Measurements from ENCODE around the gene RBFOX2.

Gene RBFOX2

GRCh38 chr22:35988030-35988429 lies 40.6 kb downstream of the RBFOX2 start:
- no peaks in the 10 kb centered on the region for H3K79me2 ChIP-seq (ENCODE audit: insufficient read depth, low read length)
- H3K36me3 ChIP-seq (ENCODE audit: insufficient read depth, low read length) = no peaks in the 10 kb centered on the region; the same call in 1 of the 2 replicates
- H3K27ac ChIP-seq (ENCODE audit: low read depth, low read length, poor library complexity, severe bottlenecking) = no peak overlapping the region
- H3K4me3 ChIP-seq (ENCODE audit: low read depth, low read length, poor library complexity, severe bottlenecking) = no peak overlapping the region
- peaks cover 17% of the 10 kb centered on the region for H3K4me1 ChIP-seq (ENCODE audit: insufficient read depth, low read length, severe bottlenecking)
- no peak overlapping the region for H2AFZ ChIP-seq (ENCODE audit: low read length)
- no peaks in the 10 kb centered on the region for H3K27me3 ChIP-seq (ENCODE audit: insufficient read depth, low read length)
- H4K20me1 ChIP-seq (ENCODE audit: insufficient read depth, low read length) = no peaks in the 10 kb centered on the region
- no peaks in the 10 kb centered on the region for H3F3A ChIP-seq (ENCODE audit: insufficient read depth, low read length)
- TF ChIP-seq CTCF (IDR thresholded peaks at IDR 0.05; ENCODE audit: low read length) = no peak
- H3K9me3 ChIP-seq (ENCODE audit: low read length) = no peaks in the 10 kb centered on the region
- no peak overlapping the region for H3K9ac ChIP-seq (ENCODE audit: low read length)
- no peak overlapping the region for H3K4me2 ChIP-seq (ENCODE audit: low read length)
- no peaks in the 10 kb centered on the region for H3K9me2 ChIP-seq (ENCODE audit: low read depth, low read length)

GRCh38 chr22:35987487-35987886 lies 41.1 kb downstream of the RBFOX2 start:
- no peaks in the 10 kb centered on the region for H4K20me1 ChIP-seq (ENCODE audit: insufficient read depth, low read length)
- no peak overlapping the region for H3K27ac ChIP-seq (ENCODE audit: low read depth, low read length, poor library complexity, severe bottlenecking)
- peaks cover 17% of the 10 kb centered on the region for H3K4me1 ChIP-seq (ENCODE audit: insufficient read depth, low read length, severe bottlenecking)
- H3K36me3 ChIP-seq (ENCODE audit: insufficient read depth, low read length) = no peaks in the 10 kb centered on the region; the same call in 1 of the 2 replicates
- H3K27me3 ChIP-seq (ENCODE audit: insufficient read depth, low read length) = no peaks in the 10 kb centered on the region
- no peaks in the 10 kb centered on the region for H3K9me2 ChIP-seq (ENCODE audit: low read depth, low read length)
- no peaks in the 10 kb centered on the region for H3F3A ChIP-seq (ENCODE audit: insufficient read depth, low read length)
- no peak overlapping the region for H3K9ac ChIP-seq (ENCODE audit: low read length)
- H3K79me2 ChIP-seq (ENCODE audit: insufficient read depth, low read length) = no peaks in the 10 kb centered on the region
- H3K4me3 ChIP-seq (ENCODE audit: low read depth, low read length, poor library complexity, severe bottlenecking) = no peak overlapping the region
- no peak overlapping the region for H2AFZ ChIP-seq (ENCODE audit: low read length)
- H3K9me3 ChIP-seq (ENCODE audit: low read length) = no peaks in the 10 kb centered on the region
- TF ChIP-seq EZH2 (IDR thresholded peaks at IDR 0.05; ENCODE audit: borderline replicate concordance, low read length) (no peak), CTCF (IDR thresholded peaks at IDR 0.05; ENCODE audit: low read length) (no peak)
- H3K4me2 ChIP-seq (ENCODE audit: low read length) = no peak overlapping the region

- TF ChIP-seq EZH2 (IDR thresholded peaks at IDR 0.05; ENCODE audit: borderline replicate concordance, low read length) (no peak), CTCF (IDR thresholded peaks at IDR 0.05; ENCODE audit: low read length) (no peak)
Measured at GRCh38 chr22:35986088-35986487, 42.5 kb downstream of the RBFOX2 start.

More at GRCh38 chr22:35986088-35986487, 42.5 kb downstream of the RBFOX2 start:
- Histone ChIP-seq H3K9ac (ENCODE audit: low read length) (no peak overlapping the region), H3K27me3 (ENCODE audit: insufficient read depth, low read length) (no peaks in the 10 kb centered on the region), H3K9me3 (ENCODE audit: low read length) (no peaks in the 10 kb centered on the region), H3K79me2 (ENCODE audit: insufficient read depth, low read length) (no peaks in the 10 kb centered on the region), H3K36me3 (ENCODE audit: insufficient read depth, low read length) (no peaks in the 10 kb centered on the region; the same call in 1 of the 2 replicates), H2AFZ (ENCODE audit: low read length) (no peak overlapping the region), H3K4me1 (ENCODE audit: insufficient read depth, low read length, severe bottlenecking) (peaks cover 17% of the 10 kb centered on the region), H4K20me1 (ENCODE audit: insufficient read depth, low read length) (no peaks in the 10 kb centered on the region), H3K4me2 (ENCODE audit: low read length) (no peak overlapping the region), H3K27ac (ENCODE audit: low read depth, low read length, poor library complexity, severe bottlenecking) (no peak overlapping the region), H3F3A (ENCODE audit: insufficient read depth, low read length) (no peaks in the 10 kb centered on the region), H3K9me2 (ENCODE audit: low read depth, low read length) (no peaks in the 10 kb centered on the region), H3K4me3 (ENCODE audit: low read depth, low read length, poor library complexity, severe bottlenecking) (no peak overlapping the region)

Data from OCI-LY1 (cell line).